NCI-H1436 (cell line): Measurements from ENCODE around the gene AMFR.

Experiments
- DNase-seq: peaks from one replicate; lab custom pipeline; 2025; lab: John Stamatoyannopoulos, UW

AMFR gene

GRCh38 chr16:56347166-56347565 lies 78.2 kb downstream of the AMFR start:
- no peak for DNase-seq

- DNase-seq: no peak
Measured at GRCh38 chr16:56346131-56346890, 79.0 kb downstream of the AMFR start.

GRCh38 chr16:56345406-56346050 lies 79.8 kb downstream of the AMFR start:
- DNase-seq: no peak

GRCh38 chr16:56344518-56345405 lies 80.6 kb downstream of the AMFR start:
- no peak for DNase-seq

GRCh38 chr16:56343661-56344517 lies 81.5 kb downstream of the AMFR start:
- no peak for DNase-seq

- no peak for DNase-seq
Measured at GRCh38 chr16:56341656-56342399, 83.5 kb downstream of the AMFR start.

- no peak for DNase-seq
Measured at GRCh38 chr16:56340864-56341365, 84.4 kb downstream of the AMFR start.

- DNase-seq: no peak
Measured at GRCh38 chr16:56340416-56340815, 84.9 kb downstream of the AMFR start.

GRCh38 chr16:56339431-56340195 lies 85.7 kb downstream of the AMFR start:
- DNase-seq: no peak

GRCh38 chr16:56338566-56339318 lies 86.6 kb downstream of the AMFR start:
- no peak for DNase-seq

GRCh38 chr16:56337858-56338325 lies 87.5 kb downstream of the AMFR start:
- DNase-seq: no peak

- DNase-seq: no peak
Measured at GRCh38 chr16:56337131-56337857, 88.1 kb downstream of the AMFR start.

- no peak for DNase-seq
Measured at GRCh38 chr16:56336711-56337110, 88.6 kb downstream of the AMFR start.

GRCh38 chr16:56336071-56336688 lies 89.2 kb downstream of the AMFR start:
- no peak for DNase-seq

GRCh38 chr16:56334761-56335160 lies 90.6 kb downstream of the AMFR start:
- DNase-seq: no peak

GRCh38 chr16:56332464-56333079 lies 92.8 kb downstream of the AMFR start:
- DNase-seq: no peak

- DNase-seq: no peak
Measured at GRCh38 chr16:56331915-56332314, 93.4 kb downstream of the AMFR start.

- no peak for DNase-seq
Measured at GRCh38 chr16:56331399-56331798, 93.9 kb downstream of the AMFR start.
